NCI-H526 (cell line): ENCODE results near the gene TAOK1.
"Not testable (repeated sequence)": the region's sequence is repeated elsewhere in the genome, so short reads cannot be mapped to it uniquely, and the experiment has no call there.

Source experiments
- DNase-seq, 2 experiments: peaks; one replicate each; lab custom pipeline; 2025; lab: John Stamatoyannopoulos, UW

TAOK1 gene

DNA sequence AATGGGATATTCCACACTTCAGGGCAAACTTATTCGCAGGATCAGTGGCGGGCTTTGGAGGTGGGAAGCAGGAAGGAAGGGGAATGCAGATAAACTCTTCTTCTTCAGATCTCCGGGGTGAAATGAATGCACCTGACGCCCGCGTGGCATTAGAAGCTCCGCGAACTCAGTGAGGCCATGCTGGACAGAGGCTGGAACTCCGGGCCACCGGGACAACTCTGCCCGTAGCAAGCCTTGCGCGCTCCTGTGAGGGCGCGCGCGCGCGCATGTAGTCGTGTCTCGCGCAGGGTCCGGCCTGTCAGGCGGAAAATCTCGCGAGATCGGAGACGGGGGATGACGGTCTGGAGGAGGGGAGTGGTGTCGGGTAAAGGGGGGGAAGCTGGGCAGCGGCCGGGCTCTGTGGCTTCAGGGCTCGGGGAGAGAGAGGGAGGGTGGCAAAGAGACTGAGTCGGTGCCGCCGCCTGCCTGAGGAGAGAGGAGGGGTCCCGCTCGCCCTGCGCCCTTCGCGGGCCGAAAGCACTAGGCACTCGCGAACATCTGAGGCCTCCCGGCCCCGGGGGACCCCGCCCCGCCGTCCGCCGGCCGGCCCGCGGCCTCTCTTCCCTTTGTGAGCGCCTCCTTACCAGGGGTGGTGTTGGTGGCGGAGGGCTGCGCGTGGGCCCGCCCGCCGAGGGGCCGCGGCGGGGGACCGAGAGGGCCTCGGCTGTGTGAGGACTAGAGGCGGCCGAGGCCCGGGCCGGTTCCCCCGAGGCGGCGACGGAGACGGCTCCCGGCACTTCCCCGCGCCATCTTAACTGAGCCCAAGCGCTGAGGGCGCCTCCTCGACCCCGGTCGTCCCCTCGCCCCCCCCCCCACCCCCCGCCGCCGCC, at the start of gene TAOK1:
TSS of gene TAOK1 (plus strand) at position 382 of the 869 bp plus-strand sequence. CDS start 61,186 bp downstream, outside the sequence.
- peak; percentile 97 to 100 for DNase-seq

DNA sequence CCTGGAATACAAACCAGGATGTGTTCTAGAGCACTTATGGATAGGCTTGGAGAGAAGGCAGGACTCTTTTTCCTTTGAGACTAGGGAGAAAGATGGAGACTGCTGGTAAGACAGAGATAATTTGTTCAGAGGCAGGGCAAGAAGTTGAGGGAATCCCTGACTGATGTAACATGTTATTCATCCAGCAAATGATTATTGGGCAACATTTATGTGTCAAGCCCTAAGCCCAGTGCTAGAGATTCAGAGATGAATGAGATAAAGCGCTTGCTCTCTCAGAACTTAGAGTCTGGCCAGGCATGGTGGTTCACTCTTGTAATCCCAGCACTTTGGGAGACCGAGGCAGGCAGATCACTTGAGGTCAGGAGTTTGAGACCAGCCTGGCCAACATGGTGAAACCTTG, 48.4 kb upstream of the TAOK1 start:
- DNase-seq: no peak

DNA sequence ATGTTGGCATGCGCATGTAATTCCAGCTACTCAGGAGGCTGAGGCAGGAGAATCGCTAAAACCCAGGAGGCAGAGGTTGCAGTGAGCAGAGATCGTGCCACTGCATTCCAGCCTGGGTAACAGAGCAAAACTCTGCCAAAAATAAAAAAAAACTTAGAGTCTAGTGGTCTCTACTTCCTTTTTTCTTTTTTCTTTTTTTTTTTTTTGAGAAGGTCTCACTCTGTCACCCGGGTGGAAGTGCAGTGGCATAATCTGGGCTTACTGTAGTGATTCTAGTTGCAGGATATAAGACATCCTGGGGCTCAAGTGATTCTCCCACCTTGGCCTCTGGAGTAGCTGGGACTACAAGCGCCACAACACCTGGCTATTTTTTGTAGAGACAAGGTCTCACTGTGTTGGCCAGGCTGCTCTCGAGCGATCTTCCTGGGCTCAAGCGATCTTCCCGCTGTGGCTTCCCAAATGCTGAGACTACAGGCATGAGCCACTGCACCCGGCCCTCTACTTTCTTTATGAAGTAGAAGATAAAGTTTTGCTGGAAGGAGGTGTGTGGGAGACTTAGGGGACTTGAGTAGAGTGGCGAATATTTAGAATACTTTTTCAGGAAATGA, 47.9 kb upstream of the TAOK1 start:
- DNase-seq: no peak

DNA sequence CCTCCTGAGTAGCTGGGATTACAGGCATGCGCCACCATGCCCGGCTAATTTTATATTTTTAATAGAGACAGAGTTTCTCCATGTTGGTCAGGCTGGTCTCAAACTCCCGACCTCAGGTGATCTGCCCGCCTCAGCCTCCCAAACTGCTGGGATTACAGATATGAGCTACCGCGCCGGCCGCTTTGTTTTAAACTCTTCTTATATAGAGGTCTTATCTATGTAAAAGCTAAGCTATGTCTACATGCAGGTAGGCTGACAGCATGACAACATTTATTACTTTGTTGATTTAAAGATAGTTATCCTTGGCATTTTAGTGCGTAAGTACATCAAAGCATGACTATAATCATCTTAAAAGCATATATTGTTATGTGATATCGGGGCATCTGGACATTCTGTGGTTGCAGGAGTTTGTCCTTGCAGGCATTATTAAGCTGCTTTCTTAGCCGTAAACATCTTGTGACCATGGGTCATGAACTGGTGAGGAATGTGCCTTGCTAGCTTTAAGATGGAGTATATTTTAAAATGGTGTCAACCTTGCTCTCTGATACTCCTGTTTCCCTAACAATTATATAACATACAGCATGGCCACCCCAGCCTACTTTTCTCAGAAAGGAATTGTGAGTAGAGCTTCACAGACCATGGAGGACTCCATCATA, 45.8 kb upstream of the TAOK1 start:
- no peak for DNase-seq

DNA sequence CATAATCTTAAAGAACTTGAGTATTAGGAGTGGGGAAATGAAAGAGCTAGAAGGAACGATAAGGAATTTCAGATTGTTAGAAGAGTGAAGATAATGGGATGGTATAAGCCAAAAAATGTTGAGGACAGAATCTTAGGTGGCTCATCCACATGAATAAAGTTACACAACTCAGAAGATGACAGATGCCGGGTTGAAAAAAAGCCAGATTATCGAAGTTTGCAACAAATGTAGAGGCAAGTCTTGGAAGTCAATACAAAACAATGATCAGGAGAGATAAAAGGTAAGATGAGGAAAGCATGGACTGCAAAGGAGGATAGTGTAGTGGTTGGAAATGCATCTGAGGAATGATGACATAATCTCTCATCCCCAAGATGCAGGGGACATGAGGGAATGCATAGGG, 45.1 kb upstream of the TAOK1 start:
- DNase-seq: no peak

DNA sequence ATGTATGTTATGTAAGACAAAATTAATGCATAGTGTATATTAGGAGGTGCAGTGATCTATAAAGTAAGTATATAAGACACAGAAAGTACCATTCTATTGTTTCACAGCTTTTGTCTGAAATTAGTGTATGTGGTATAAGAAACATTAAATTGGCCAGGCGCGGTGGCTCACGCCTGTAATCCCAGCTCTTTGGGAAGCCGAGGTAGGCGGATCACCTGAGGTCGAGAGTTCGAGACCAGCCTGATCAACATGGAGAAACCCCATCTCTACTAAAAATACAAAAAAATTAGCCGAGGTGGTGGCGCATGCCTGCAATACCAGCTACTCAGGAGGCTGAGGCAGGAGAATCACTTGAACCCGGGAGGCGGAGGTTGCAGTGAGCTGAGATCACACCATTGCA, 44.7 kb upstream of the TAOK1 start:
- DNase-seq: not testable (repeated sequence)

DNA sequence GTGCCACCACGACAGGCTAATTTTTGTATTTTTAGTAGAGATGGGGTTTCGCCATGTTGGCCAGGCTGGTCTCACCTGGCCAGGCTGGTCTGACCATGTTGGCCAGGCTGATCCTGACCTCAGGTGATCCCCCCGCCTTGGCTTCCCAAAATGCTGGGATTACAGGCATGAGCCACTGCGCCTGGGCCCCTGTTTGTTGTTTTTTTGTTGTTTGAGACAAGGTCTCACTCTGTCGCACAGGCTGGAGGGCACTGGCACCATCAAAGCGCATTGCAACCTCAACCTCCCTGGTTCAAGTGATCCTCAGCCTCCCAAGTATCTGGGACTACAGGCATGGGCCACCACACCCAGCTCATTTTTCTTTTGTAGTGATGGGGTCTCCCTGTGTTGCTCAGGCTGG, 43.7 kb upstream of the TAOK1 start:
- no peak for DNase-seq

DNA sequence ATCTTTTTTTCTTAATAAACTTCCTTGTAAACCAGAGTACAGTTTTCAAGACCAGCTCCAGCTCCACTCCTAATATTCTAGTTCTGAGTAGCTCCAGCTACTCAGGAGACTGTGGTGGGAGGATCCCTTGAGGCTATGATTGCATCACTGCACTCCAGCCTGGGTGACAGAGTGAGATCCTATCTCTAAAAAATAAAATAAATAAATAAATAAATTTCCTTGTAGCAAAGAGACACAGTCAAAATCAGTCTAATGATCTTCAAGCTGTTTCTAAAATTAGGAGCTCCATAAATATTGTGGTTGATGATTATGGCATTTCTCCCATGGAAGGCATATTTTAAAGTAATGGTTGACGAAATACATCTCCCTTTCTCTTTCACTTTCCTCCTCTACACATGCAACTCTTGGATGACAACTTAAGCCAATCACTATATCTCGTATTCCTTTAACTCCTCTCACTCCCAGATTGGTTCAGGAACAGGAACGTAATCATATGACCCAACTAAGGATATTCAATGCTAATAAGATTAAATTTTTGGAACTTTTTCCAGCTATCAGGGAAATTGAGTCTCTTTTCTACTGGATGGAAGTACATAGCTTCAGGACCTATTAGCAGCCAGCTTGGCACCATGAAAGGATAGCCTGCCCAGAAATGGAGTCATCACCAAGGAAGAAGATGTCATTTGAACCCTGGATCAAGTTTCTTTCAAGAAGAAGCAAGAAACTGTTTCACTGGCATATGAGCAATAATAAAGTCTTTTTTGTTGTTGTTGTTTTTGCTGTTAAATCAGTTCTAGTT, 42.1 kb upstream of the TAOK1 start:
- no peak for DNase-seq

DNA sequence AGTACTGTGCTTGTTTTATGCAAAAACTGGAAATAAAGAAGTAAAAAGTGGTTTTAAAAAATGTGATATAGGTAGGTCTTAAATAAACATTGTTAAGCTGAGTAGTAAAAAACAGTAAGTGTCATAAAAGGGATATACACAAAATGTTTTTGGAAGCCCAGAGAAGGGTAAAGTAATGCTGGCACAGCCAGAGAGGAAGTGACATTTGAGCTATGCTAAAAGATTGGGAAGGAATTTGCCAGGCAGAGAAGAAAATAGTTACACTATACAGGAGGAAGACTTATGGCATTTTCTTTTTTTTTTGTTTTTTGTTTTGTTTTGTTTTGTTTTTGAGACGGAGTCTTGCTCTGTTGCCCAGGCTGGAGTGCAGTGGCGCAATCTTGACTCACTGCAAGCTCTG, 40.8 kb upstream of the TAOK1 start:
- DNase-seq: no peak

DNA sequence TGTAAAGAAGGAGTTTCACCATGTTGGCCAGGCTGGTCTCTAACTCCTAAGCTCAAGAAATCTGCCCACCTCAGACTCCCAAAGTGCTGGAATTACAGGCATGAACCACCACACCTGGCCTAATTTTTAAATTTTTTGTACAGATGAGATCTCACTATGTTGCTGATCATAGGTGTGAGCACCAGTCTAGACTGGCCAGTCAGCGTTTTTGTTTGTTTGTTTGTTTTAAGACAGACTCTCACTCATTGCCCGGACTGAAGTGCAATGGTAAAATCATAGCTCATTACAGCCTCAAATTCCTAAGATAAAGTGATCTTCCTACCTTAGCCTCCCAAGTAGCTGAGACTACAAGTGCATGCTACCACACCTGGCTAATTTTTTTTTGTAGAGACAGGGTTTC, 38.0 kb upstream of the TAOK1 start:
- DNase-seq: no peak

DNA sequence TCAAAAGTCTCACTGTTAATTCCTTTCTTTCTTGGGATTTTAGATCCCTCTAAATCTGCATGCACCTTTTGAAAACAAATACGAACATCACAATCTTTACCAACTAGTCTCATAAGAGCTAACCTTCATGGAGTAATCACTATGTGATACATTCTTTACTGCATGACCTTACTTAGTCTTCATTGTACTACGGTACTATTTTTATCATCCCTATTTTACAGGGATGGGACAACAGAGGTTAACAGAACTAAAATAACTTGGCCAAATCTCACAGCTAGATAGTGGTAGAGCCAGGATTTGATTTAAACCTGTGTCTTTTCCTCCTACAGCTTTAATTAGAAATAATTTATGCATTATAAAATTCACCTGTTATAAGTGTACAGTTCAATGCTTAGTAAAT, 32.9 kb upstream of the TAOK1 start:
- DNase-seq: no peak

DNA sequence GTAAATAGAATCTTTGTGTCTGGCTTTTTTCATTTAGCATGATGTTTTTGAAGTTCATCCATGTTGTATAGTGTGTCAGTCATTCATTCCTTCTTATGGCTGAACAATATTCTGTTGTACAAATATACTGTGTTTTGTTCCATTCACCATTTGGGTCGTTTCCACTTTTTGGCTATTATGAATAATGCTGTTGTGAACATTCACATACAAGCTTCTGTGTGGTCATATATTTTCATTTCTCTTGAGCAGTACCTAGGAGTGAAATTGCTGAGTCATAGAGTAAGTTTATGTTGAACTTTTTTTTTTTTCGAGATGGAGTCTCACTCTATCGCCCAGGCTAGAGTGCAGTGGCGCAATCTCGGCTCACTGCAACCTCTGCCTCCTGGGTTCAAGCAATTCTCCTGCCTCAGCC, 32.3 kb upstream of the TAOK1 start:
- DNase-seq: no peak

DNA sequence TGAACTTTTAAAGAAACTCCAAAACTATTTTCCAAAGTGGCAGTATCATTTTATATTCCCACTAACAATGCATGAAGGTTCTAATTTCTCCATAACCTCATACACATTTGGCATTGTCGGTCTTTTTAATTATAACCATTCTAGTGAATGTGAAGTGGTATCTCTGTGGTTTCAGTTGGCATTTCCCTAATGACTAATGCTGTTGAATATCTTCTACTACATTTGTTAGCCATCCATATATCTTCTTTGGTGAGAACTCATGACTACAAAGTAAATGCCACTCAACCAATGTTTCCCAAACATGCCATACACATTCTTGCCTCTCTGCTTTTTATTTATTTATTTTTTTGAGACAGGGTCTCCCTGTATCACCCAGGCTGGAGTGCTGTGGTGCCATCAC, 31.7 kb upstream of the TAOK1 start:
- no peak for DNase-seq

DNA sequence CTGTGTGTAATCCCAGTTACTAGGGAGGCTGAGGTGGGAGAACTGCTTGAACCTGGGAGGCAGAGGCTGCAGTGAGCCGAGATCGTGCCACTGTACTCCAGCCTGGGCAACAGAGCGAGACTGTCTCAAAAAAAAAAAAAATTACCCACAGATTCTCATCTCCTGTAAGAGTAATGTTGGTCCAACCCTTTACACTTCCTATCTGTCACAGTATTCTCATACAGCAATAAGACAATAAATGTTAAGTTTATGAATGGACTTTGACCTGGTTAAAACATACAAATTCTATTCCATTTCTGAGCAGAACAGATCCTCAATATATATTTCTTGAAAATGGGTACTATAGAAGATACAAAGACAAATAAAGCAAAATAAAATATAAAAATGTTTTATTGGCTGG, 30.4 kb upstream of the TAOK1 start:
- DNase-seq: no peak

DNA sequence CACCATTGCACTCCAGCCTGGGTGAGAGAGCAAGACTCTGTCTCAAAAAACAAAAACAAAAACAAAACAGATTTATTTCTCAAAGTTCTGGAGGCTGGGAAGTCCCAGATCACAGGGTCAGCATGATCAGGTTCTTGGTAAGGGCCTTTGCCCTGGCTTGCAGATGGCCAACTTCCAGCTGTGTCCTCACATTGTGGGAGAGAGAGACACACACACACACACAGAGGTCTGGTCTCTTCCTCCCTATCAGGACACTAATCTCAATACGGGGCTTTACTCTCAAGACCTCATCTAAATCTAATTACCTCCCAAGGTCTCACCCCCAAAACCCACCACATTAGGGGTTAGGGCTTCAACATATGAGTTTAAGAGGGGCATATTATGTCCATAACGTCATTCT, 26.4 kb upstream of the TAOK1 start:
- no peak for DNase-seq

DNA sequence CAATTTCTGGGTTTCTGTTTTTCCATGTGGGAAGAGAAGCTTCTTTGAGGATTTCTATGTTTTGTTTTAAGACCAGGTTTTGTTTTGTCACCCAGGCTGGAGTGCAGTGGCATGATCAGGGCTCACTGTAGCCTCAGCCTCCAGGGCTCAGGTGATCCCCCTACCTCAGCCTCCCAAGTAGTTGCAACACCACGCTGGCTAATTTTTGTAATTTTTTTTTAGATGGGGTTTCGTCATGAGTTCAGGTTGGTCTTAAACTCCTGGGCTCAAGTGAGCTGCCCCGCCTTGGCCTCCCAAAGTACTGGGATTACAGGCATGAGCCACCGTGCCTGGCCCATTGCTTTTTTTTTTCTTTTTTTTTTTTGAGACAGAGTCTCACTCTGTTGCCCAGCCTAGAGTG, 25.5 kb upstream of the TAOK1 start:
- DNase-seq: no peak

DNA sequence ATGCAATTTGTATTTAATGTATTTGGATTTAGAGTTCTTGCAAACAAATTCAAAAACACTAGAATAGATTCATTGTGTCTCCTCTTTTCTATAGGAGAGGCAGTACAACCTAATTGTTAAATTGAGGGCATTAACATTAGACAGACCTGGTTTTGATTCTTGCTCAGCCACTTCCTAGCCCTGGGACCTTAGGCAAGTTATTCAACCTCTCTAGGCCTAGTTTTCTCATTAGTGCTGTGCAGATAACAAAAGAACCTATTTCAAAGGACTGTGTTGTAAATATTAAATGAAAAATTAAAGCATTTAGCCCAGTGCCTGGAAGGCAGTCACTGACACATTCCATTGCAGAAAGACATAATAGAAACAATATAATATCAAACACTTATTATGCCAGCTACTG, 22.0 kb upstream of the TAOK1 start:
- no peak for DNase-seq

DNA sequence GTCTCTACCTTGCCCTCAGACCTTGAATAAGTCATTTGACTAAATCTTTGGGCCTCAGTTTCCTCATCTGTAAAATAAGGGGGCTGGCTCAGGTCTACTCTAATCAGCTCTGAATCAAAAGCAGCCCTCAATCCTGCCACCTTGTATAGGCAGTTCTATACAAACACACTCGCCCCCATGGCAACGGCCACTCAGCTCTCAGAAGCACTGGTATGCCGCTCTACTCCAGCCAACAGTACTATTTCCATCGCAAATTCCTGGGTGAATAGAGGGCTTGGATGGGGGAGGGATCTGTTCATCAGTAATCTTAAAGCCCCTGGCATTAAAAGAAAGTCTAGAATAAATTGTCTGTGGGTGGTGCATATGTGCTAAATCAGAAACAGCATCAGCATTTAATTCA, 21.2 kb upstream of the TAOK1 start:
- DNase-seq: peak; percentile 35 to 53

DNA sequence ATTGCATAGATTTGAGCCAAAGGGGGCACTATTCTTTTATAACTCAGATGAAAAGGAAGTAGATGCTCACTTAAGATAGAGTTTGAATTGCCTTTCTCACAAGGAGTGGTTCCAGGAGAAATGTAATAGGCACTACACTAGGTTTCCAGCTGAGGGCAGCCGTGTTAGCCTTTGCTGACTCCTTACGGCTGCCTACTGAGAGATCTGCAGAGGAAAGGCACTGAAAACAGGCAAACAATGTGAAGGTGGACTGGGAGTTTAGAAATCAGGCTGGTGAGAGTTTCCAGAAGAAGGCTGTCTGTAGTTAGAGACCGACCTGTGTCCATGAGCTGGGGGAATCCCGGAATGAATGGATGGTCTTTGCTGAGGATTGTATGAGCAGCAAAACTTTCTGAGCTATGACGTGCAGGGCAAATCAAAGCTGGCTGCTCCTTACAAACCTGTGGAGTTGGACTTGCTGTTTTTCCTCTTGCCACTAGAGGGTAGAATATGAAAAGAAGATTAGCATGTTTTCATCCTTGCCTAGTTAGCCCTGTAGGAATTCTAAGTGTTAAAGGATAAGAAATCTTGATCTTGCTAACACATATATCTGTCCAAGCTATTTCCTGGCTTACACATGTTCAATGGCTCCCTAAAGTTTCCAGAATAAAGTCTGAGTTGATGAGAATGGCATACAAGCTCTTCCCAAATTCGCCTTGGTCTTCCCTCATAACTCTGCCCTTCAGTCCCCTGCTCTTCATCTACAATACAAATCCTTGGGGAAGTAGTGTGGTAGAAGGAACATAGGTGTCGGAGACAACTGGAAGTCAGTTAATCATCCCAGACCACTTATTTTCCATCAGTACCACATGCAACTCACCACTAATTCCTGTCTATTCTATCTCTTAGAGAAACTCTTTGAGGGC, 20.1 kb upstream of the TAOK1 start:
- peak; percentile 68 to 84 for DNase-seq

DNA sequence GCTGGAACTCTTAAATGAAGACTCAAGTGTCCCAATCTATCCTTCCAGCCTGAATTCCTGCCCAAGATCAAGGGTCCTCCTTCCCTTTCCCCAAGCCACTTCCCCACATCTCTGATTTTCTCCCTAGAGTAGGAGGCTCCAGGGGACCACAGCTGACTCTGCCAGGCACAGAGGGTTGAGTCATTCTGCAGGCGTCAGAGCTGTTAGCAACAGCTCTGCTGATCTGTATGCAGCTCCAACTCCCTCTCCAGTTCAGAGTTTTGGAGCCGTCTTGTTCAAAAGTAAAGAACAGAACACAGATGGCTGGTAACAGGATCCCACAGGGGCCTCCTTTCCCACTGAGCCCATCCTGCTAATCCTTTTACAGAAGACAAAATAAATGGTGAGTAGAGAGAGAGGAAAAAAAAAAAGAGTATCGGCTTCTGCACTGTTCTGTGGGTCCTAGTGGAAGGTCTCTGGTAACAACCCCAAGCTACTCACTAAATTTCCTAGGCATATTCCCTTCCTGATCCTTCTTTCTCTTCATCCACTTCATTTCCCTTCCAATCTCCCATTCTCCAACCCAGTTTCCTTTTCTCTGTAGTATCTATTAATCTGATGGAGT, 13.4 kb upstream of the TAOK1 start:
- no peak for DNase-seq

DNA sequence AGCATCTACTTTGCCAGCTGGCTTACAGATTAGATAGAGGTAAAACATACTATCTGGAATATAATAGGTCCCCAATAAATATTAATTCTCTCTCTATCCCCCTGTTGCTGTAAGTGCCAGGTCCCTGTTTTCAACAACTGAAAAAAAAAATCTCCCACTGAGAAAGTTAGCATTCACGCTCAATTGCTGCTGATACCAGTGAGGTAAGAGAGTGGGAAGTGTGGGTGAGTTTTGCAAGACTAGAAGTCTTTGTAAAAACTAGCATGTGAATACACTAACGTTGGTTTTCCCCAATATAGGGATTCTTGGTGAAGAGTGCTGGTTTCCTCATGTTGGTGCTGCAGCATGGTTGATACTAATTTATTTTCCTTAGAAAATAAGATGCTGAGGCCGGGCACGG, 11.7 kb upstream of the TAOK1 start:
- no peak for DNase-seq
